ENCODE results near the gene MEI1.

Gene MEI1

GRCh38 chr22:41825376-41825775, 126.1 kb downstream of the MEI1 start:
- Histone ChIP-seq H3K9me3 (ENCODE audit: control insufficient read depth, insufficient read depth, low read length) (no peaks in the 10 kb centered on the region), H3F3A (ENCODE audit: control insufficient read depth, insufficient read depth) (peaks cover 12% of the 10 kb centered on the region), H3K79me2 (ENCODE audit: control insufficient read depth, low read length) (no peaks in the 10 kb centered on the region), H3K4me3 (ENCODE audit: low read length) (no peak overlapping the region), H4K20me1 (ENCODE audit: control insufficient read depth, insufficient read depth, low read depth, low read length) (no peaks in the 10 kb centered on the region), H3K27me3 (ENCODE audit: control insufficient read depth, low read length) (no peaks in the 10 kb centered on the region), H3K27ac (ENCODE audit: low read depth, low read length) (no peak overlapping the region), H3K9me2 (replicated peaks; ENCODE audit: control insufficient read depth, low read length) (no peaks in the 10 kb centered on the region), H3K4me2 (ENCODE audit: low read length) (no peak overlapping the region), H3K36me3 (ENCODE audit: control insufficient read depth, low read length) (peaks cover 19% of the 10 kb centered on the region), H3K4me1 (ENCODE audit: control insufficient read depth, low read length) (peaks cover 29% of the 10 kb centered on the region)
- TF ChIP-seq CTCF (IDR thresholded peaks at IDR 0.05; ENCODE audit: low read depth, low read length, poor library complexity, severe bottlenecking) = no peak
- no peak for TF ChIP-seq EZH2phosphoT487 (IDR thresholded peaks at IDR 0.05; ENCODE audit: borderline replicate concordance, low read length)

DNA sequence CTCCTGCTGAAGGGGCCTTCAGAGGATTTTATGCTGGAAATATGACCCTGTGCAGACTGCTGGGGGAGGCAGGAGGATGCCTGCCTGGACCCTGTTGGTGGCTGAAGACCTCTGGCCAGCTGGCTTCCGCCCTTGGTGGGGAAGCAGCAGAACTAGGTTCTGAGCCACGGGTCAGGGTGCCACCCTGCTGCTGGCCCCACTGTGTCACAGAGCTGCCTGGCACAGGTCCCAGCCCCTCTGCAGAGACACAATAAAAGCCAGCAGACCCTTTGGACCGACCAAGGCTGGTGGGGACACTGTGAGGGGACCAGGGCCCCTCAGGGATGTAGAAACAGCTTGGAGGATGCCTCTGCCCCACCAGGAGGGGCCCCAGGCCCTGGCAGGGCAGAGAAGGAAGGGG, 126.7 kb downstream of the MEI1 start:
- Histone ChIP-seq H3K27me3 (ENCODE audit: control insufficient read depth, low read length) (no peaks in the 10 kb centered on the region), H3K36me3 (ENCODE audit: control insufficient read depth, low read length) (peaks cover 19% of the 10 kb centered on the region), H3K9me2 (replicated peaks; ENCODE audit: control insufficient read depth, low read length) (no peaks in the 10 kb centered on the region), H3F3A (ENCODE audit: control insufficient read depth, insufficient read depth) (peaks cover 15% of the 10 kb centered on the region), H3K4me2 (ENCODE audit: low read length) (no peak overlapping the region), H3K27ac (ENCODE audit: low read depth, low read length) (no peak overlapping the region), H4K20me1 (ENCODE audit: control insufficient read depth, insufficient read depth, low read depth, low read length) (no peaks in the 10 kb centered on the region), H3K4me1 (ENCODE audit: control insufficient read depth, low read length) (peaks cover 35% of the 10 kb centered on the region), H3K4me3 (ENCODE audit: low read length) (no peak overlapping the region), H3K9me3 (ENCODE audit: control insufficient read depth, insufficient read depth, low read length) (no peaks in the 10 kb centered on the region), H3K79me2 (ENCODE audit: control insufficient read depth, low read length) (no peaks in the 10 kb centered on the region)
- TF ChIP-seq EZH2phosphoT487 (IDR thresholded peaks at IDR 0.05; ENCODE audit: borderline replicate concordance, low read length) (no peak), CTCF (IDR thresholded peaks at IDR 0.05; ENCODE audit: low read depth, low read length, poor library complexity, severe bottlenecking) (no peak)

DNA sequence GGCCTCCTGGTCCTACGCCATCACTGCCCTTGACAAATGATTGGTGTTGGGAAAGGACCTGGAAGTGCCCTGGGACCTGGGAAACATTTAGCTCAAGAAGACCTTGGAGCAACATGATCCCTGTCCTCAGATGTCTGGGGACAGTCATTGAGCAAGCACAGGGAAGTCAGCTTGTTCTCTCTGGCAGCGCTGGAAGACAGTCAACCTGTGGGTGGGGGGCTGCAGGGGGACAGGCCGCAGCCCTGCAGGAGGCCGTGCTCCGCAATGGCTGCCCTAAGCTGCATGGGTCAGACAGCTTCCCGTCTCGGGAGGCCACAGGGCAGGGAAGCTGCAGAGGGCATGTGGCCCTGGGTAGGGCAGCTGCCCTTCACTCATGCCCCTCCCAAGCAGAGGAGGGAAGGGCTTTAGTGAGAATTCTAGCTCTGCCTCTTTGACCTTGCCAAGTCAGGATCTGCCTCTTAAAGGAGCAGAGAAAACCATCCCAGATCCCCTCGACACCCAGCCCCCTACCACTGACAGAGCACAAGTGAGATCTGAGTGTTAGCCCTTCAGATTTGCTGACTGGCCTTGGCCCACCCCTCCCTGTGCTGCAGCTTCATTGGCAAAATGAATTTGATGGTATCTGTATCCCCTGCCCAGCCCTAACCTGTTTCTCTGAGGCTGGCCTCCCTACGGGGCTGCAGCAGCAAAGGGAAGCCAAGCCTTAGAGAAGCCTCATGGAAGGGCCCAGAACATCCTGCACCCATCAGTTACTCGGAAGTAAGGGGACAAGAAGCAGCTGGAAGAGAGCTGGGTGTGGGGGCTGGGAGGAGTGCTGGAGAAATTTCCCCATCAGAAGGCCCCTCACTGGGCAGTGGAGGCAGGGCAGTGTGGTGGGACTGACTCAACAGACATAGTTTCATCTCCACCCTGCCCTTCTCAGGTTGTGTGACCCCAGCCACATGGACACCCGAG, 127.4 kb downstream of the MEI1 start:
- H3K27me3 ChIP-seq (ENCODE audit: control insufficient read depth, low read length) = no peaks in the 10 kb centered on the region
- no peaks in the 10 kb centered on the region for H4K20me1 ChIP-seq (ENCODE audit: control insufficient read depth, insufficient read depth, low read depth, low read length)
- H3K9me2 ChIP-seq (replicated peaks; ENCODE audit: control insufficient read depth, low read length) = no peaks in the 10 kb centered on the region
- peaks cover 1% of the 10 kb centered on the region; the same call in 1 of the 2 replicates for H3K9me3 ChIP-seq (ENCODE audit: control insufficient read depth, insufficient read depth, low read length)
- H3K79me2 ChIP-seq (ENCODE audit: control insufficient read depth, low read length) = peaks cover 3% of the 10 kb centered on the region
- H3K27ac ChIP-seq (ENCODE audit: low read depth, low read length) = no peak overlapping the region
- H3F3A ChIP-seq (ENCODE audit: control insufficient read depth, insufficient read depth) = peaks cover 20% of the 10 kb centered on the region
- H3K4me3 ChIP-seq (ENCODE audit: low read length) = no peak overlapping the region
- H3K4me2 ChIP-seq (ENCODE audit: low read length) = no peak overlapping the region
- peaks cover 22% of the 10 kb centered on the region for H3K36me3 ChIP-seq (ENCODE audit: control insufficient read depth, low read length)
- H3K4me1 ChIP-seq (ENCODE audit: control insufficient read depth, low read length) = peaks cover 42% of the 10 kb centered on the region
- TF ChIP-seq CTCF (IDR thresholded peaks at IDR 0.05; ENCODE audit: low read depth, low read length, poor library complexity, severe bottlenecking) (no peak), EZH2phosphoT487 (IDR thresholded peaks at IDR 0.05; ENCODE audit: borderline replicate concordance, low read length) (no peak)

Data from DOHH2 (cell line).